D721Med (cell line): ENCODE measurements around the gene NAALADL2.

Experiments
- DNase-seq: peaks from one replicate; pipeline ENCODE4 v3.0.0; 2011; ENCODE audit warnings: low spot score; ENCODE audit not compliant: insufficient read length
- FAIRE-seq: peaks from 2 replicates; lab custom pipeline; 2011; peaks lifted over from hg19 to GRCh38; lab: Jason Lieb, UNC
- CTCF ChIP-seq: IDR thresholded peaks from 2 replicates; pipeline ENCODE4 v1.5.1; 2012; ENCODE audit warnings: mild to moderate bottlenecking, control low read depth; ENCODE audit not compliant: insufficient read depth; ENCODE audit errors: missing control alignments

The NAALADL2 gene

GRCh38 chr3:174883881-174884675, 24.9 kb downstream of the NAALADL2 start:
- FAIRE-seq (no peak), DNase-seq (no peak)
- no peak for TF ChIP-seq CTCF

- no peak for DNase-seq
- TF ChIP-seq CTCF, result no peak
- no peak for FAIRE-seq
Observed at GRCh38 chr3:174884776-174885568, 25.8 kb downstream of the NAALADL2 start.

DNA sequence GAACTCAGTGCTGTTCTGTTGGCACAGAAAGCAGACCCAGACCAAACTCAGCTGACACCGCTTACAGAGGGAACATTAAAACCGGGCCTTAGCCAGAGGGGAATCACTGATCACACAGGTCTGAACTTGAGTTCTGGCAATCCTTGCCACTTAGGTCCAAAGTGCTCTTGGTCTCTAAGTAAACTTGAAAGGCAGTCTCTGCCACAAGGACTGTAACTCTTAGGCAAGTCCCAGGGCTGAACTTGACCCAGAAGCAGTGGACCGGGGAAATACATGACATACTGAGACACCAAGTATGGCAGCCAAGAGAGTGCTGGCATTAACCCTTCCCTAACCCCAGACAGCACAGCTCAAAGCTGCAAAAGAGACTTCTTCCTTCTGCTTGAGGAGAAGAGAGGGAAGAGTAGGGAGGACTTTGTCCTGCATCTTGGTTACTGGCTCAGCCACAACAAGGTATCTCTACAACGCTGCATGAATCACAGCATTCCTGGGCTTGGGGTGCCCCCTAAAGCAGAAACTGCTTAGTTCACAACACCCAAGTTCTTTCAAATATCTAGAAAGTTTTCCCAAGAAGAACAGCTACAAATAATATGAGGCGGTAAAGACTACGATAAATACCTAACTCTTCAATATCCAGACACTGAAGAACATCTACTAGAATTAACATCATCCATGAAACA, 32.5 kb downstream of the NAALADL2 start:
- no peak for FAIRE-seq

DNA sequence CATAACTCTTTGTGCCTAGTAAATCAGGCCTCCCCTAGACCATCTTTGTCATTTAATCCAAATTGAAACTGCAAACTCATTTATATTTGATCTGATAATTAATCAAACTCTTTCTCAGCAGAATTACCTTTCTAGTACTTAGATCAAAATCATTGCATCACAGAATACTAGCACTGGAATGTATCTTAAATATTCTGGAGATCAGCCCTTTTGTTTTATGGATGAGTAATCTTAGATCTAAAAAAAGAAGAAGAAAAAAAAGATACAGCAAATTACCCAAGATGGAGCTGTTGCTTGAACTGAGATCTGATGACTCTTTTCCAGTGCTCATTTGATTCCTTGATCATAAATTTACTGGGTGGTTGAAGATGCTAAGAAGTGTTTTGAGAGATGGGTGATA, 47.9 kb downstream of the NAALADL2 start:
- no peak for TF ChIP-seq CTCF
- FAIRE-seq (no peak), DNase-seq (no peak)

More for the DNA sequence above, 32.5 kb downstream of the NAALADL2 start:
- TF ChIP-seq CTCF, result no peak
- DNase-seq, result no peak

DNA sequence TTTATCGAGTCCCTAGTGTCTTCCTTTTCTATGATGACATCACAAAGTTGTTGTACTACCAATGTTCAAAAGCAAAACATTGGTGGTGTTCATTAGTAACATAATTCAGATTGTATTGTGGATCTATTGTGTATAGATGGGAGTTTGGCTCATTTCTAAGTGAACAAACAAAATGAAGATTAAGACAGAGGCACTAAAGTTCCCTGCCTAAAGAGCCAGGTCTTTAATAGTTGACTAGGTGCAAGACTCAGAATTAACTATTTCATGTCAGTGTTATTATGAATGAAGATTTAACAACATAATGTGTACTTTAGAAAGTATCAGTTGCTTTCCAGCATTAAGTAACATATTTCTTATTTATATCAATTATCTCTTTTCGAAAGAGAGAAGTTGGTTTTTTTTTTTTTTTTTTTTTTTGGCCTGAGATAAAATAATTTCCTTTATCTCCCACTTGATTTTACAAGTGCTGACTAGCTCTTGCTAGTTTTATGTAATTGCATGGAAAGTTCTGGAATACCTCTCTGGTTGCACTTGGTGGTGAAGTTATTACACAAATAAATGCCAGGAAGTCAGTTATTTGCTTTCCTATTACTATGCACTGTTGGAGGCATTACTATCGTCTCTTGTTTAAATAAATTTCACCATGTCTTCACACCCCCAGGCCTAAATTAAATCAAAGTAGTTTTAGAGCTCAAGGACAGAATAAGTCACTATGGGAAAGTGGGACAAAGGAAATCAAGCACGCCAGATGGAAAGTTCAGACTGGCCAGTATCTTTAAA, 48.7 kb downstream of the NAALADL2 start:
- DNase-seq, result no peak
- no peak for FAIRE-seq

More for the DNA sequence above, 48.7 kb downstream of the NAALADL2 start:
- no peak for TF ChIP-seq CTCF
